Measurements from ENCODE around the gene TMEM178B.
"Not testable (repeated sequence)": the region's sequence is repeated elsewhere in the genome, so short reads cannot be mapped to it uniquely, and the experiment has no call there.

Gene TMEM178B

GRCh38 chr7:141073641-141074161 lies at the start of gene TMEM178B:
TMEM178B (plus strand) TSS chr7:141074064.
- no peak for DNase-seq

GRCh38 chr7:141024668-141025067 lies 49.2 kb upstream of the TMEM178B start:
- no peak for DNase-seq

GRCh38 chr7:141027043-141027442 lies 46.8 kb upstream of the TMEM178B start:
- DNase-seq: no peak

- no peak for DNase-seq
Observed at GRCh38 chr7:141028767-141029166, 45.1 kb upstream of the TMEM178B start.

DNA sequence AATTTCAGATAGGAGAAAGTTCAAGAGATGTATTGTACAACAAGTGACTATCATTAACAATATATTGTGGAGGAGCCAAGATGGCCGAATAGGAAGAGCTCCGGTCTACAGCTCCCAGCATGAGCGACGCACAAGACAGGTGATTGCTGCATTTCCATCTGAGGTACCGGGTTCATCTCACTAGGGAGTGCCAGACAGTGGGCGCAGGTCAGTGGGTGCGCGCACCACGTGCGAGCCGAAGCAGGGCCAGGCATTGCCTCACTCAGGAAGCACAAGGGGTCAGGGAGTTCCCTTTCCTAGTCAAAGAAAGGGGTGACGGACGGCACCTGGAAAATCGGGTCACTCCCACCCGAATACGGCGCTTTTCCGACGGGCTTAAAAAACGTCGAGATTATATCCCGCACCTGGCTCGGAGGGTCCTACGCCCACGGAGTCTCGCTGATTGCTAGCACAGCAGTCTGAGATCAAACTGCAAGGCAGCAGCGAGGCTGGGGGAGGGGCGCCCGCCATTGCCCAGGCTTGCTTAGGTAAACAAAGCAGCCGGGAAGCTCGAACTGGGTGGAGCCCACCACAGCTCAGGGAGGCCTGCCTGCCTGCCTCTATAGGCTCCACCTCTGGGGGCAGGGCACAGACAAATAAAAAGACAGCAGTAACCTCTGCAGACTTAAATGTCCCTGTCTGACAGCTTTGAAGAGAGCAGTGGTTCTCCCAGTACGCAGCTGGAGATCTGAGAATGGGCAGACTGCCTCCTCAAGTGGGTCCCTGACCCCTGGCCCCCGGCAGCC lies 41.1 kb upstream of the TMEM178B start:
- not testable (repeated sequence) for DNase-seq

- DNase-seq: not testable (repeated sequence)
Observed at GRCh38 chr7:141038100-141038499, 35.8 kb upstream of the TMEM178B start.

- no peak for DNase-seq
Observed at GRCh38 chr7:141039376-141039775, 34.5 kb upstream of the TMEM178B start.

- DNase-seq: no peak
Observed at GRCh38 chr7:141042222-141043193, 31.4 kb upstream of the TMEM178B start.

- DNase-seq: no peak
Observed at GRCh38 chr7:141043616-141044015, 30.2 kb upstream of the TMEM178B start.

GRCh38 chr7:141045126-141045841 lies 28.6 kb upstream of the TMEM178B start:
- DNase-seq: no peak

DNA sequence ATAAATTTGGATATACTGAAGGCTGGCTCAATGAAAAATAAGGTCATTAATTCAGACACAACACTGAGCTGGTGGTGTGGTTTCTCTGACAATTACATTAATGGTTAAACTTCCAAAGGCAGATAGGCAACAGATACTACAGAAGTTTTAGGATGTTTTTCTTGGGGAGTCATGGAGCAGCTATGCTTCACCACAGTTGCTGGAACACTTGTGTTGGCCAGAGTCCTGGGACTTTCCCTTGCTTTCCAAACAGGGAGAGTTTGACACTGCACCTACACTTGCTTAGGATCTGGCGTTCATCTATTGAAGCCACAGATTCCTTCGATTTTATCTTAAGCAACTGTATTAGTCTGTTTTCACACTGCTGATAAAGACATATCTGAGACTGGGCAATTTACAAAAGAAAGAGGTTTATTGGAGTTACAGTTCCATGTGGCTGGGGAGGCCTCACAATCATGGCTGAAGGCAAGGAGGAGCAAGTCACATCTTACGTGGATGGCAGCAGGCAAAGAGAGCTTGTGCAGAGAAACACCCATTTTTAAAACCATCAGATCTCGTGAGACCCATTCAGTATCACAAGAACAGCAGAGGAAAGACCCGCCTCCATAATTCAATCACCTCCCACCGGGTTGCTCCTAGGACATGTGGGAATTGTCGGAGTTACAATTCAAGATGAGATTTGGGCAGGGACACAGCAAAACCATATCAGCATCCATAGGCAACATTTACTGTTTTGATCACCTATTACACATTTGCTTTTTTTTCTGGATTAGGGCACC lies 27.8 kb upstream of the TMEM178B start:
- no peak for DNase-seq

GRCh38 chr7:141053626-141054025 lies 20.2 kb upstream of the TMEM178B start:
- peak; percentile 11 for DNase-seq

- no peak for DNase-seq
Observed at GRCh38 chr7:141055146-141055545, 18.7 kb upstream of the TMEM178B start.

DNA sequence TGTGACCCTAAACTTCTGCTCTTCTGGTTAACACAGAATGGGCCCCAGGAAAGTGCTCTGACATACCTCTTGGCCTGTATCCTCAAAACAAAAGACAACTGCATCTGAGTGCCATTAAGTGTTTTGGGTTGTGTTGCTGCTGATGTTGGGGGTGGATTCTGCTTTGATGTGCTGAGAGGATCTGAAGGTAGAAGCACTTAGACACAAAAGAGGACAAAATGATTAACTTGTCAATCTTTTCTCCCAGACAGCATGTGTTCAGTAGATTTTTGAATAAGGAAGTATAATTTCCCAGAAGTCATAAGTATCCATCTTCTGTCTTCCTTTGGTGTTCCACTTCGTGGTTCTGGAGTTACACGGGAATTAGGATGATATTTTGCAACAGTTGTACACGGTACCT lies 16.1 kb upstream of the TMEM178B start:
- no peak for DNase-seq

- DNase-seq: not testable (repeated sequence)
Observed at GRCh38 chr7:141067856-141068255, 6.0 kb upstream of the TMEM178B start.

GRCh38 chr7:141071260-141071854 lies 2.5 kb upstream of the TMEM178B start:
- peak; percentile 20 for DNase-seq

DNA sequence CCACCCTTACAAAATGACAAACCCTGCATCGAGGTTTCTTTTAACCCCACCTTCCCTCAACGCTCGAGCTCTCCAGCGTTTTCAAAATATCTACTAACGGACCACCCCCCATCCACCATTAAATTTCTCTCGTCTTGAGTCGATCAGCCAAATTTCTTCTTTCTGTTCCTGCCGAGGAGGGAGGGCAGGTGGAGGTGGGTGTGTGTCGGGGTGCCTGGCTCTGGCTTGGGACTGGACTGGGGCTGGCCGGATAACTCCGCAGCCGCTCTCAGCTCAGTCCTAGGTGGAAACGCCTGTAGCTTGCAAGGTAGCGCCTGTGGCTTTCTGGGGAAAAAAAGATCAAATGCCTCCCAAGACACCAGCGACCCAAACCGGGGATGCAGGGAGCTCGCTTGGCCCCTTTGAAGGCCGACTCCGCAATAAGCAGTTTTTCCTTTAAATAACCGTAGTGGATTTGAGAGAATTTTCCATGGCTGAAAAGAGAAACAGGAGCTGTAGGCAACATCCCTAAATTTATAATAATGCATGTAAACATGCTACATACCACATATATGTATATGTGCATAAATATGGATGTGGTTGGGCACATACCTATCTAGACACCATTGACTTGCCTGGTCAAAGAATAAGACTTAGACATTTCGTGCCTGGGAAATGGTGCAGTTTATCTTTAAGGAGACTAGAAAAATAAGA lies 1.9 kb upstream of the TMEM178B start:
- no peak for DNase-seq

DNA sequence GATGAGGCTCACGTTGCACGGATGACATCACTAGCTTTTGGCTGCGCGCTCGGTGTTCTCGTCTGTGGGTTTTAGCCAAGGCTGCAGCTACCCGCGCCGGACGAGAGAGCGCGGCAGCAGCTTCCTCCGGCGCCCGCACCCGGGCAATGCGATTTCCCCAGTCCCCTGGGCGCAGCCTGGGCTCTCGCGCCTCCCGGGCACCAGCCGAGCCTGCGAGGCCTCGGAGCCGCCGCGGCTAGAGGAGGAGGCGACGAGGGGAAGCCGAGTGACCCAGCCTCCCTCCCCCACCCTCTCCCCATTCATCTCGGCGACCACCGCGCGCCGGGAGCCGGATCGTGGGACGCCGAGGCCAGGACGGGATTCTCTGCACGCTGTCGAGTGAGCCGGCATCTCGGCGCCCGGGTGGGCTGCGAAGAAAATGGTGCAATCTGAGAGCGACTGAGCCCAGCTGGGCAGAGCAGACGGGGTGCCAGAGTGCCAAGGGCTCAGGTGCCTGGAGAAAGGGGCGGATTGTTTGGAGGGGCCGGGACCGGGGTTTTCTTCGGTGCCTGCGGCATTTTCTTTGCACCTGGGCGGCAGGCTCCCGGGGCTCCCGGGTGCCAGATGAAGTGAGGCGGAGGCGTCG lies 1.2 kb upstream of the TMEM178B start:
- DNase-seq: peak; percentile 10

DNA sequence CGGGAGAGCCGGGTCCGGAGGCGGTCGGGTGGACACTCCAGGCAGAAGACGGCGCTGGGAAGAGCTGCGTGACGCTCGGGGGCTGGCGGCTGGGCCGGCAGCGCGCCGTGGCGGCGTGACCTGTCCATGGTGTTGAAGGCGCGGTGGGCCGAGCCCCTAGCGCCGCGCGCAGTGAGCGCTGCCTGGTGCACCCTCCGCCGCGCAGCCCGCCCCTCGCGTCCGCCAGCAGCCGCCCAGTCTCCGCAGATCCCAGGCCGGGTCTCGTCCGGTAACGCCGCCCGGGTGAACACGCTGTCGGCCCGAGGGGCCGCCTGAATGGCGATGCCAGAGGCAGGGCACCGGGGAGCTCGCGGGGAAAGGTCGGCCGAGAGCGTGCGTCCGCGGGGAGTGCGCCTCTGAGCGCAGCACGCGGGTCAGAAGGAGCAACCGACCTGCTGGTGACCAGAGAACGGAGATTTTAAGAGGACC lies 657 bp upstream of the TMEM178B start:
- DNase-seq: peak; percentile 7
